WTC11 (cell line): ENCODE results near the gene MYH10. TPM values are rescaled to one million over a fixed set of nuclear protein-coding genes. Genes with fewer than 3 reads are reported as not detected.

Experiments used
- ATAC-seq: fragments of 200-7000 bp; cut with Tn5 transposase; 2 replicates; pipeline ENCODE4 v1.10.0; 2021; ENCODE audit warnings: mild to moderate bottlenecking, moderate library complexity
- CTCF ChIA-PET: fragments of 300-600 bp; sonication (Branson Sonifier 250); formaldehyde crosslinking; loops from one replicate; lab custom pipeline; 2021; ENCODE audit warnings: antibody characterized with exemption; lab: Charles Lee
- POLR2A ChIA-PET: fragments of 350-600 bp; sonication (Branson Sonifier 250); formaldehyde crosslinking; loops from one replicate; lab custom pipeline; 2021; ENCODE audit warnings: antibody characterized with exemption; lab: Charles Lee
- DNase-seq: peaks from one replicate; pipeline ENCODE4 v3.0.0; 2021; ENCODE audit warnings: low spot score
- H3K27ac Mint-ChIP-seq: 2 replicates; pipeline ENCODE4 v1.8.0; 2021; ENCODE audit warnings: mixed read lengths
- H3K27me3 Mint-ChIP-seq: 2 replicates; pipeline ENCODE4 v1.8.0; 2021; ENCODE audit warnings: low read depth, mild to moderate bottlenecking, moderate library complexity, mixed read lengths
- H3K36me3 Mint-ChIP-seq: 2 replicates; pipeline ENCODE4 v1.8.0; 2021; ENCODE audit warnings: mixed read lengths
- H3K4me1 Mint-ChIP-seq: 2 replicates; pipeline ENCODE4 v1.8.0; 2022; ENCODE audit warnings: mixed read lengths
- H3K4me3 Mint-ChIP-seq: 2 replicates; pipeline ENCODE4 v1.8.0; 2021; ENCODE audit warnings: mild to moderate bottlenecking, moderate library complexity, mixed read lengths
- H3K9me3 Mint-ChIP-seq: 2 replicates; pipeline ENCODE4 v1.8.0; 2021; ENCODE audit warnings: mixed read lengths
- ATF6 ChIP-seq: sonication (generic); formaldehyde crosslinking; IDR thresholded peaks from 2 replicates; pipeline ENCODE4 v1.8.1; 2023; ENCODE audit warnings: mild to moderate bottlenecking, missing genetic modification reagents
- EMX1 ChIP-seq: fragments of 250-450 bp; sonication (Bioruptor Pico); IDR thresholded peaks from 2 replicates; pipeline ENCODE4 v1.8.0; 2021; ENCODE audit warnings: mild to moderate bottlenecking
- GABPB1 ChIP-seq: sonication (generic); formaldehyde crosslinking; IDR thresholded peaks from 2 replicates; pipeline ENCODE4 v1.8.1; 2023; ENCODE audit warnings: mild to moderate bottlenecking, missing genetic modification reagents
- HMGA2 ChIP-seq: fragments of 250-450 bp; sonication (Bioruptor Pico); IDR thresholded peaks from 2 replicates; pipeline ENCODE4 v1.4.0; 2021; ENCODE audit warnings: mild to moderate bottlenecking, moderate library complexity
- IRF1 ChIP-seq: sonication (generic); formaldehyde crosslinking; IDR thresholded peaks from 2 replicates; pipeline ENCODE4 v1.8.0; 2023; ENCODE audit warnings: missing genetic modification reagents
- MYBL2 ChIP-seq: sonication (generic); formaldehyde crosslinking; IDR thresholded peaks from 2 replicates; pipeline ENCODE4 v1.8.1; 2023; ENCODE audit warnings: mild to moderate bottlenecking, moderate library complexity, missing genetic modification reagents
- NFE2L1 ChIP-seq: sonication (generic); formaldehyde crosslinking; IDR thresholded peaks from 2 replicates; pipeline ENCODE4 v1.8.1; 2023; ENCODE audit warnings: missing genetic modification reagents
- NFYB ChIP-seq: sonication (generic); formaldehyde crosslinking; conservative IDR thresholded peaks from 2 replicates; pipeline ENCODE4 v1.8.0; 2022; ENCODE audit warnings: low read depth, missing genetic modification reagents
- NR3C1 ChIP-seq: sonication (generic); formaldehyde crosslinking; conservative IDR thresholded peaks from 2 replicates; pipeline ENCODE4 v1.8.1; 2023; ENCODE audit warnings: low read depth, mild to moderate bottlenecking, missing genetic modification reagents
- RELA ChIP-seq: sonication (generic); formaldehyde crosslinking; IDR thresholded peaks from 2 replicates; pipeline ENCODE4 v1.8.1; 2022; ENCODE audit warnings: missing genetic modification reagents, mild to moderate bottlenecking, borderline replicate concordance
- SMAD3 ChIP-seq: sonication (generic); formaldehyde crosslinking; IDR thresholded peaks from 2 replicates; pipeline ENCODE4 v1.8.0; 2022; ENCODE audit warnings: missing genetic modification reagents, mild to moderate bottlenecking, borderline replicate concordance
- STAT6 ChIP-seq: sonication (generic); formaldehyde crosslinking; conservative IDR thresholded peaks from 2 replicates; pipeline ENCODE4 v1.8.1; 2023; ENCODE audit warnings: mild to moderate bottlenecking, low read depth, missing genetic modification reagents, moderate library complexity
- ZBTB43 ChIP-seq: sonication (generic); formaldehyde crosslinking; IDR thresholded peaks from 2 replicates; pipeline ENCODE4 v1.8.1; 2023; ENCODE audit warnings: mild to moderate bottlenecking, missing genetic modification reagents
- ZNF232 ChIP-seq: sonication (generic); formaldehyde crosslinking; IDR thresholded peaks from 2 replicates; pipeline ENCODE4 v1.8.0; 2022; ENCODE audit warnings: mild to moderate bottlenecking, missing genetic modification reagents
- ZNF281 ChIP-seq: sonication (generic); formaldehyde crosslinking; IDR thresholded peaks from 2 replicates; pipeline ENCODE4 v1.8.0; 2023; ENCODE audit warnings: mild to moderate bottlenecking, missing genetic modification reagents
- ZNF416 ChIP-seq: fragments of 250-450 bp; sonication (Bioruptor Pico); IDR thresholded peaks from 2 replicates; pipeline ENCODE4 v1.9.0; 2021; ENCODE audit warnings: mild to moderate bottlenecking, inconsistent platforms
- total RNA-seq: library from RNA; stranded (reverse); gene quantifications from 3 replicates; pipeline ENCODE4 v1.2.3, GENCODE V29; 2021
- TF ChIP-seq, protein P1 (sequence below): sonication (generic); formaldehyde crosslinking; IDR thresholded peaks from 2 replicates; pipeline ENCODE4 v1.8.1; 2023; ENCODE audit warnings: mild to moderate bottlenecking, missing genetic modification reagents, moderate library complexity
- TF ChIP-seq, protein P2 (sequence below): sonication (generic); formaldehyde crosslinking; IDR thresholded peaks from 2 replicates; pipeline ENCODE4 v1.8.0; 2022; ENCODE audit warnings: mild to moderate bottlenecking, missing genetic modification reagents
- TF ChIP-seq, protein P3 (sequence below): fragments of 250-450 bp; sonication (Bioruptor Pico); IDR thresholded peaks from 2 replicates; pipeline ENCODE4 v1.9.0; 2021; ENCODE audit warnings: mild to moderate bottlenecking, borderline replicate concordance

MYH10 gene
- total RNA-seq, 1 experiment from 2014 or later, result 231 TPM

- TF ChIP-seq ATF6 (CRISPR knock-in tag), result no peak
- TF ChIP-seq, protein P1, sequence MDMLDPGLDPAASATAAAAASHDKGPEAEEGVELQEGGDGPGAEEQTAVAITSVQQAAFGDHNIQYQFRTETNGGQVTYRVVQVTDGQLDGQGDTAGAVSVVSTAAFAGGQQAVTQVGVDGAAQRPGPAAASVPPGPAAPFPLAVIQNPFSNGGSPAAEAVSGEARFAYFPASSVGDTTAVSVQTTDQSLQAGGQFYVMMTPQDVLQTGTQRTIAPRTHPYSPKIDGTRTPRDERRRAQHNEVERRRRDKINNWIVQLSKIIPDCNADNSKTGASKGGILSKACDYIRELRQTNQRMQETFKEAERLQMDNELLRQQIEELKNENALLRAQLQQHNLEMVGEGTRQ (CRISPR knock-in tag), result no peak
- TF ChIP-seq SMAD3, result no peak
- TF ChIP-seq NFYB (CRISPR knock-in tag), result no peak
- TF ChIP-seq IRF1 (CRISPR knock-in tag), result no peak
These were observed 188.8 kb downstream of the MYH10 start (continued) for GRCh38 chr17:8441690-8442089.

- Mint-ChIP-seq H3K9me3 (no peaks in the 10 kb centered on the region), H3K27me3 (no peaks in the 10 kb centered on the region), H3K4me3 (no peak overlapping the region), H3K4me1 (peaks cover 13% of the 10 kb centered on the region), H3K36me3 (peaks cover 11% of the 10 kb centered on the region), H3K27ac (peak overlapping the region; percentile 41; the same call in 1 of the 2 replicates)
- ATAC-seq (no peak), DNase-seq (no peak)
- ChIA-PET POLR2A (no interaction called here), CTCF (no interaction called here)
- TF ChIP-seq, protein P2, sequence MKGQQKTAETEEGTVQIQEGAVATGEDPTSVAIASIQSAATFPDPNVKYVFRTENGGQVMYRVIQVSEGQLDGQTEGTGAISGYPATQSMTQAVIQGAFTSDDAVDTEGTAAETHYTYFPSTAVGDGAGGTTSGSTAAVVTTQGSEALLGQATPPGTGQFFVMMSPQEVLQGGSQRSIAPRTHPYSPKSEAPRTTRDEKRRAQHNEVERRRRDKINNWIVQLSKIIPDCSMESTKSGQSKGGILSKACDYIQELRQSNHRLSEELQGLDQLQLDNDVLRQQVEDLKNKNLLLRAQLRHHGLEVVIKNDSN, result no peak
- TF ChIP-seq ATF6 (CRISPR knock-in tag), result no peak
- TF ChIP-seq MYBL2 (CRISPR knock-in tag), result no peak
- no peak for TF ChIP-seq NFE2L1 (CRISPR knock-in tag)
- no peak for TF ChIP-seq HMGA2 (CRISPR knock-in tag)
- no peak for TF ChIP-seq NR3C1
- no peak for TF ChIP-seq ZNF416 (CRISPR knock-in tag)
- no peak for TF ChIP-seq EMX1
- no peak for TF ChIP-seq ZBTB43
- TF ChIP-seq RELA (CRISPR knock-in tag), result no peak
- TF ChIP-seq STAT6, result no peak
- TF ChIP-seq, protein P3, sequence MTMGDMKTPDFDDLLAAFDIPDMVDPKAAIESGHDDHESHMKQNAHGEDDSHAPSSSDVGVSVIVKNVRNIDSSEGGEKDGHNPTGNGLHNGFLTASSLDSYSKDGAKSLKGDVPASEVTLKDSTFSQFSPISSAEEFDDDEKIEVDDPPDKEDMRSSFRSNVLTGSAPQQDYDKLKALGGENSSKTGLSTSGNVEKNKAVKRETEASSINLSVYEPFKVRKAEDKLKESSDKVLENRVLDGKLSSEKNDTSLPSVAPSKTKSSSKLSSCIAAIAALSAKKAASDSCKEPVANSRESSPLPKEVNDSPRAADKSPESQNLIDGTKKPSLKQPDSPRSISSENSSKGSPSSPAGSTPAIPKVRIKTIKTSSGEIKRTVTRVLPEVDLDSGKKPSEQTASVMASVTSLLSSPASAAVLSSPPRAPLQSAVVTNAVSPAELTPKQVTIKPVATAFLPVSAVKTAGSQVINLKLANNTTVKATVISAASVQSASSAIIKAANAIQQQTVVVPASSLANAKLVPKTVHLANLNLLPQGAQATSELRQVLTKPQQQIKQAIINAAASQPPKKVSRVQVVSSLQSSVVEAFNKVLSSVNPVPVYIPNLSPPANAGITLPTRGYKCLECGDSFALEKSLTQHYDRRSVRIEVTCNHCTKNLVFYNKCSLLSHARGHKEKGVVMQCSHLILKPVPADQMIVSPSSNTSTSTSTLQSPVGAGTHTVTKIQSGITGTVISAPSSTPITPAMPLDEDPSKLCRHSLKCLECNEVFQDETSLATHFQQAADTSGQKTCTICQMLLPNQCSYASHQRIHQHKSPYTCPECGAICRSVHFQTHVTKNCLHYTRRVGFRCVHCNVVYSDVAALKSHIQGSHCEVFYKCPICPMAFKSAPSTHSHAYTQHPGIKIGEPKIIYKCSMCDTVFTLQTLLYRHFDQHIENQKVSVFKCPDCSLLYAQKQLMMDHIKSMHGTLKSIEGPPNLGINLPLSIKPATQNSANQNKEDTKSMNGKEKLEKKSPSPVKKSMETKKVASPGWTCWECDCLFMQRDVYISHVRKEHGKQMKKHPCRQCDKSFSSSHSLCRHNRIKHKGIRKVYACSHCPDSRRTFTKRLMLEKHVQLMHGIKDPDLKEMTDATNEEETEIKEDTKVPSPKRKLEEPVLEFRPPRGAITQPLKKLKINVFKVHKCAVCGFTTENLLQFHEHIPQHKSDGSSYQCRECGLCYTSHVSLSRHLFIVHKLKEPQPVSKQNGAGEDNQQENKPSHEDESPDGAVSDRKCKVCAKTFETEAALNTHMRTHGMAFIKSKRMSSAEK (CRISPR knock-in tag), result no peak
- no peak for TF ChIP-seq ZNF281
- no peak for TF ChIP-seq GABPB1 (CRISPR knock-in tag)
- no peak for TF ChIP-seq ZNF232 (CRISPR knock-in tag)
These were observed 190.8 kb downstream of the MYH10 start for GRCh38 chr17:8439681-8440080.
